OCI-LY3 (cell line): Measurements from ENCODE around the gene NRN1L.
A peak's percentile ranks its signal among the peaks of the same experiment; 100 is the strongest.

ENCODE experiments used
- EZH2phosphoT487 ChIP-seq: fragments of 200-600 bp; shearing (Covaris generic); IDR thresholded peaks from 2 replicates; pipeline ENCODE4 v1.6.1; 2018; ENCODE audit warnings: antibody characterized with exemption, mixed run types, low read depth
- TF ChIP-seq, protein P1 (sequence below): fragments of 200-600, 300-600 bp; sonication (generic); IDR thresholded peaks from 2 replicates; pipeline ENCODE4 v1.5.1; 2014; ENCODE audit warnings: antibody characterized with exemption, low read length, low read depth

- TF ChIP-seq, protein P1, sequence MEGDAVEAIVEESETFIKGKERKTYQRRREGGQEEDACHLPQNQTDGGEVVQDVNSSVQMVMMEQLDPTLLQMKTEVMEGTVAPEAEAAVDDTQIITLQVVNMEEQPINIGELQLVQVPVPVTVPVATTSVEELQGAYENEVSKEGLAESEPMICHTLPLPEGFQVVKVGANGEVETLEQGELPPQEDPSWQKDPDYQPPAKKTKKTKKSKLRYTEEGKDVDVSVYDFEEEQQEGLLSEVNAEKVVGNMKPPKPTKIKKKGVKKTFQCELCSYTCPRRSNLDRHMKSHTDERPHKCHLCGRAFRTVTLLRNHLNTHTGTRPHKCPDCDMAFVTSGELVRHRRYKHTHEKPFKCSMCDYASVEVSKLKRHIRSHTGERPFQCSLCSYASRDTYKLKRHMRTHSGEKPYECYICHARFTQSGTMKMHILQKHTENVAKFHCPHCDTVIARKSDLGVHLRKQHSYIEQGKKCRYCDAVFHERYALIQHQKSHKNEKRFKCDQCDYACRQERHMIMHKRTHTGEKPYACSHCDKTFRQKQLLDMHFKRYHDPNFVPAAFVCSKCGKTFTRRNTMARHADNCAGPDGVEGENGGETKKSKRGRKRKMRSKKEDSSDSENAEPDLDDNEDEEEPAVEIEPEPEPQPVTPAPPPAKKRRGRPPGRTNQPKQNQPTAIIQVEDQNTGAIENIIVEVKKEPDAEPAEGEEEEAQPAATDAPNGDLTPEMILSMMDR, result peak; percentile 7; the same call in 1 of the 2 replicates
- no peak for TF ChIP-seq EZH2phosphoT487
Measured at GRCh38 chr16:67842509-67843342, 42.0 kb upstream of the NRN1L start.
